Activated naive CD8-positive, alpha-beta T cell treated with anti-CD3 and anti-CD28 coated beads, Interleukin-2, amount 50 U/mL, for 24 hours (primary cell): ENCODE results near the gene HOXD4.

ENCODE experiments used
- ATAC-seq: fragments of 150-1000 bp; cut with Tn5 transposase; one replicate; pipeline ENCODE4 v1.10.0; 2021
- DNase-seq: peaks from one replicate; pipeline ENCODE4 v3.0.0; 2021
- H3K27ac Mint-ChIP-seq: one replicate; pipeline ENCODE4 v1.8.0; 2021; ENCODE audit warnings: mild to moderate bottlenecking, mixed read lengths
- H3K27me3 Mint-ChIP-seq: one replicate; pipeline ENCODE4 v1.8.0; 2021; ENCODE audit warnings: mixed read lengths
- H3K36me3 Mint-ChIP-seq: one replicate; pipeline ENCODE4 v1.8.0; 2021; ENCODE audit warnings: low read depth, mixed read lengths
- H3K4me1 Mint-ChIP-seq: one replicate; pipeline ENCODE4 v1.8.0; 2021; ENCODE audit warnings: mixed read lengths
- H3K4me3 Mint-ChIP-seq: one replicate; pipeline ENCODE4 v1.8.0; 2021; ENCODE audit warnings: mild to moderate bottlenecking, moderate library complexity, mixed read lengths
- H3K9me3 Mint-ChIP-seq: one replicate; pipeline ENCODE4 v1.8.0; 2021; ENCODE audit warnings: mixed read lengths

Gene HOXD4

DNA sequence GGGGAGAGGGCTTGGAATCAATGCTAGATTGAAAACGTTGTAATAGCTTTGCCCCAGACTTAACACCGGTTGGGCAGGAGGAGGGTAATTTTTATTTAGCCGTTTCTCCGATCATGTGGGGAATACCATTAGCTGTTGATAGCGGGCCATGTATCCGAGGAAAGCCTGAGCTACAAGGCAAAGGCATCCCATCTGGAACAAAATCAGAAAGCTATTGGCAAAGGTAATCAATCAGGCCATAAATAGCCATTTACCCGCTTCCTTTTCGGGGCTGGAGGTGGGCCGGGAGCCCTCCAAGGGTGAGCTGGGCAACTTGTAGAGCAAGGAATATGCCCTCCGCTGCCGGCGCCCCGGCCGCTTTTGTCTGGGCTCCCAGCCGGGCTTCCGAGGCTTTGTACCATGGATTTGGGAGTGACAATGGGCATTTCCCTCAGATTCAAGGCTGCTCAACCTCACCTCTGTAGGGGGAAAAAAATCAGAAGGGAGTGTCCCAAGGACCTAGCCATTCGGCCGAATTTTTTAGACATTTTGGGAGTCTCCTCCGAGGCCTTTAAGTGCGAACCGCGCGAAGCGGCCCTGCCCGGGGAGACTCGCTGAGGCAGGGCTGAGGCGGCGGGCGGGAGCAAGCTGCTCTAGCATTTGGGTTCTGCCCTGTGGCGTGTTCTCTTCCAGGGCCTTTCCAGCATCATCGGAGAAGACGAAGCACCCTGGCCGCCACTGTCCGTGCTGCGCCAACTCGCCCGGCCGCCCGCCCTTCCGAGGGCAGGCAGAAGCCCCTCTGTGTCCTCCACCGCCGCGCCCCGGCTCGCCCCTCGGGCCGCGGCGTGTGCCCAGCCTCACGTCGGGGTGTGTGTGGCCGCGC lies 29.9 kb upstream of the HOXD4 start:
- peaks cover 9% of the 10 kb centered on the region for H3K4me1 Mint-ChIP-seq
- ATAC-seq = no peak
- H3K36me3 Mint-ChIP-seq = peaks cover 4% of the 10 kb centered on the region
- H3K9me3 Mint-ChIP-seq = peaks cover 8% of the 10 kb centered on the region
- H3K4me3 Mint-ChIP-seq = no peak overlapping the region
- DNase-seq = no peak
- peaks cover 84% of the 10 kb centered on the region for H3K27me3 Mint-ChIP-seq
- no peak overlapping the region for H3K27ac Mint-ChIP-seq

GRCh38 chr2:176122052-176122682 lies 29.2 kb upstream of the HOXD4 start:
- Mint-ChIP-seq H3K4me1 (peaks cover 11% of the 10 kb centered on the region), H3K36me3 (peaks cover 4% of the 10 kb centered on the region), H3K27ac (no peak overlapping the region), H3K4me3 (peak overlapping the region; percentile 26), H3K27me3 (peaks cover 84% of the 10 kb centered on the region), H3K9me3 (peaks cover 8% of the 10 kb centered on the region)
- DNase-seq (no peak), ATAC-seq (no peak)

- Mint-ChIP-seq H3K27ac (peak within 1 kb of the TSS; percentile 35), H3K4me1 (peaks cover 15% of the 10 kb centered on the region), H3K9me3 (peaks cover 8% of the 10 kb centered on the region), H3K27me3 (peaks cover 86% of the 10 kb centered on the region), H3K36me3 (peaks cover 4% of the 10 kb centered on the region), H3K4me3 (peak within 1 kb of the TSS; percentile 26)
- peak; percentile 15 for ATAC-seq
- DNase-seq = no peak
Measured at GRCh38 chr2:176122683-176123410, 28.5 kb upstream of the HOXD4 start, which contains the start of gene HOXD9. HOXD9 (plus strand) TSS chr2:176122719; CDS start chr2:176122769, 50 bp downstream.

DNA sequence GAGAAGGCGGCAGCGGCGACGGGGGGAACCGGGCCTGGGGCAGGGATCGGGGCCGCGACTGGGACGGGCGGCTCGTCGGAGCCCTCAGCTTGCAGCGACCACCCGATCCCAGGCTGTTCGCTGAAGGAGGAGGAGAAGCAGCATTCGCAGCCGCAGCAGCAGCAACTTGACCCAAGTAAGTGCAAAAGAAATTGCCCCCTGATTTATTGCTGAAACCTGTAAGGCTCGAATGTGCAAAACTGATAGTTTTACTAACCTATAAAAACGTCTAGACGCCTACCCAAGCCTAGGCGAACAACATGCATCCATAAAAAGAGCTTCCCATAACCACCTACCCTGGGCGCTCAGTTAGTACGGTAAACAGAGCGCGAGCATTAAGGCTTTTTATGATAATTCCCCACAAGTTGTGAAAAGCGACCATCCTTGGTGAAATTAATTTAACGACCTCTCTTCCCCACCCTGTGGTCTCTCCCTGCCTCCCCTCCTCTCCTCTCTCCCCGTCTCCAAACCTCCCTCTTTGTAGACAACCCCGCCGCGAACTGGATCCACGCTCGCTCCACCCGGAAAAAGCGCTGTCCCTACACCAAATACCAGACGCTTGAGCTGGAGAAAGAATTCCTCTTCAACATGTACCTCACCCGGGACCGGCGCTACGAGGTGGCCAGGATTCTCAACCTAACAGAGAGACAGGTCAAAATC lies 27.8 kb upstream of the HOXD4 start:
- DNase-seq = no peak
- no peak overlapping the region for H3K4me3 Mint-ChIP-seq
- H3K9me3 Mint-ChIP-seq = peaks cover 5% of the 10 kb centered on the region
- H3K27ac Mint-ChIP-seq = peak overlapping the region; percentile 35
- peaks cover 4% of the 10 kb centered on the region for H3K36me3 Mint-ChIP-seq
- peaks cover 18% of the 10 kb centered on the region for H3K4me1 Mint-ChIP-seq
- no peak for ATAC-seq
- H3K27me3 Mint-ChIP-seq = peaks cover 86% of the 10 kb centered on the region

- Mint-ChIP-seq H3K4me1 (peaks cover 25% of the 10 kb centered on the region), H3K36me3 (no peaks in the 10 kb centered on the region), H3K4me3 (no peak overlapping the region), H3K27me3 (peaks cover 86% of the 10 kb centered on the region), H3K27ac (no peak overlapping the region), H3K9me3 (no peaks in the 10 kb centered on the region)
- DNase-seq = no peak
- no peak for ATAC-seq
Measured at GRCh38 chr2:176124110-176124946, 27.0 kb upstream of the HOXD4 start.

GRCh38 chr2:176124947-176125771 lies 26.2 kb upstream of the HOXD4 start:
- ATAC-seq = no peak
- no peaks in the 10 kb centered on the region for H3K36me3 Mint-ChIP-seq
- H3K4me3 Mint-ChIP-seq = no peak overlapping the region
- peaks cover 25% of the 10 kb centered on the region for H3K4me1 Mint-ChIP-seq
- DNase-seq = no peak
- H3K27ac Mint-ChIP-seq = no peak overlapping the region
- no peaks in the 10 kb centered on the region for H3K9me3 Mint-ChIP-seq
- H3K27me3 Mint-ChIP-seq = peaks cover 78% of the 10 kb centered on the region

- ATAC-seq = no peak
- Mint-ChIP-seq H3K27me3 (peaks cover 75% of the 10 kb centered on the region), H3K27ac (no peak overlapping the region), H3K4me3 (no peak overlapping the region), H3K4me1 (peaks cover 27% of the 10 kb centered on the region), H3K36me3 (no peaks in the 10 kb centered on the region), H3K9me3 (no peaks in the 10 kb centered on the region)
- DNase-seq = no peak
Measured at GRCh38 chr2:176125772-176126054, 25.6 kb upstream of the HOXD4 start.

GRCh38 chr2:176126929-176127773 lies 24.2 kb upstream of the HOXD4 start:
- peaks cover 77% of the 10 kb centered on the region for H3K27me3 Mint-ChIP-seq
- no peaks in the 10 kb centered on the region for H3K36me3 Mint-ChIP-seq
- H3K9me3 Mint-ChIP-seq = no peaks in the 10 kb centered on the region
- ATAC-seq (no peak), DNase-seq (peak; percentile 73)
- H3K4me1 Mint-ChIP-seq = peaks cover 34% of the 10 kb centered on the region
- no peak overlapping the region for H3K4me3 Mint-ChIP-seq
- no peak overlapping the region for H3K27ac Mint-ChIP-seq

- H3K27ac Mint-ChIP-seq = no peak overlapping the region
Measured at GRCh38 chr2:176127774-176128072, 23.6 kb upstream of the HOXD4 start.

DNA sequence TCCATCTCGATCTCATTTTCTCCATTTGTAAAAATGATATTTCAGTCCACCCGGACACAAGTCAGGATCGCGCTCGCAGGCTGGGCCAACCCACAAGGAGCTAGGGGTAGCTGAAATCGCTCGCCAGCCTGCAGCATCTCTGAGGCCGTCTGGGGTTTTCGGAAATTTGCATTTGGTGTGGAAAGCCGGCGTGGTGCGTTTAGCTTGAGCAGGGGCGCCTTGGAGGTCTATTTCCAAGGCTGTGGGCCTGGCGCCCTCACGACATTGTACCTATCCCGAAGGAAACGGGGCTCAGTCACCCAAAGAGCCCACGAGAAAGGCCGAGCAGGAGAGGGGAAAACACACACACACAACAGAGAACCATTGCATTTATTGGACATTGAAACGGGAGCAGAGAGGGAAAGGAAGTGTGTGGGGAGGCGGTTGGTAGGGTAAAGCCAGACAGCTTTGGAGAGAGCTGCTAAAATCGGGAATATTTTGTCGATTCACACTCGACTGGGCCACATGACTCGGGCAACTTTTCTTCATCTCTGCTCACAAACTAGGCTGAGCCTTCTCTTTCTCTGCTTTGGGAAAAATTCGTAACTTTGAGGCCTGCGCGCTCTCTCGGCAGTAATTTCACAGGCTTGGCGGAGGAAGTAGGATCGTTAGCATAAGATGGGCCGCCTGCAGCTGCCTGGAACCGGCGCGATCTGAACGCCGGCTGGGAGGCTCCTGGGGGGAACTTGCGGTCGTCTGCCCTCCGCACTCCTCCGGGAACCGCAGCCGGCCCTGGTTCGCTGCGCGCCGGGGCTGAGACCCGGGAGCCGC lies 23.0 kb upstream of the HOXD4 start:
- H3K36me3 Mint-ChIP-seq = no peaks in the 10 kb centered on the region
- H3K27ac Mint-ChIP-seq = peak overlapping the region; percentile 32
- DNase-seq (no peak), ATAC-seq (no peak)
- peaks cover 81% of the 10 kb centered on the region for H3K27me3 Mint-ChIP-seq
- peak overlapping the region; percentile 46 for H3K4me3 Mint-ChIP-seq
- H3K9me3 Mint-ChIP-seq = no peaks in the 10 kb centered on the region
- peaks cover 38% of the 10 kb centered on the region for H3K4me1 Mint-ChIP-seq

More at GRCh38 chr2:176127774-176128072, 23.6 kb upstream of the HOXD4 start:
- ATAC-seq (no peak), DNase-seq (no peak)
- H3K27me3 Mint-ChIP-seq = peaks cover 79% of the 10 kb centered on the region
- no peaks in the 10 kb centered on the region for H3K36me3 Mint-ChIP-seq
- no peak overlapping the region for H3K4me3 Mint-ChIP-seq
- H3K9me3 Mint-ChIP-seq = no peaks in the 10 kb centered on the region
- peaks cover 36% of the 10 kb centered on the region for H3K4me1 Mint-ChIP-seq

GRCh38 chr2:176128982-176129796 lies 22.2 kb upstream of the HOXD4 start, which contains the start of gene HOXD8:
HOXD8 (plus strand) TSS chr2:176129705; CDS start chr2:176130367, 662 bp downstream.
- ATAC-seq = no peak
- H3K27ac Mint-ChIP-seq = peak within 1 kb of the TSS; percentile 32

More at GRCh38 chr2:176128982-176129796, 22.2 kb upstream of the HOXD4 start, which contains the start of gene HOXD8:
- Mint-ChIP-seq H3K36me3 (no peaks in the 10 kb centered on the region), H3K4me1 (peaks cover 35% of the 10 kb centered on the region), H3K9me3 (no peaks in the 10 kb centered on the region), H3K27me3 (peaks cover 81% of the 10 kb centered on the region), H3K4me3 (peak within 1 kb of the TSS; percentile 48)
- no peak for DNase-seq
